Measurements from ENCODE around the gene TMEM263. TPM values are rescaled to one million over a fixed set of nuclear protein-coding genes. Genes with fewer than 3 reads are reported as not detected.

Gene TMEM263
- total RNA-seq (ENCODE audit: unreplicated experiment) = 4.6 TPM
- long read RNA-seq, partial matches to known transcripts = 0 of 2 reads
- long read RNA-seq, other reads (novel, unspliced or antisense) = 1 of 2 reads

DNA sequence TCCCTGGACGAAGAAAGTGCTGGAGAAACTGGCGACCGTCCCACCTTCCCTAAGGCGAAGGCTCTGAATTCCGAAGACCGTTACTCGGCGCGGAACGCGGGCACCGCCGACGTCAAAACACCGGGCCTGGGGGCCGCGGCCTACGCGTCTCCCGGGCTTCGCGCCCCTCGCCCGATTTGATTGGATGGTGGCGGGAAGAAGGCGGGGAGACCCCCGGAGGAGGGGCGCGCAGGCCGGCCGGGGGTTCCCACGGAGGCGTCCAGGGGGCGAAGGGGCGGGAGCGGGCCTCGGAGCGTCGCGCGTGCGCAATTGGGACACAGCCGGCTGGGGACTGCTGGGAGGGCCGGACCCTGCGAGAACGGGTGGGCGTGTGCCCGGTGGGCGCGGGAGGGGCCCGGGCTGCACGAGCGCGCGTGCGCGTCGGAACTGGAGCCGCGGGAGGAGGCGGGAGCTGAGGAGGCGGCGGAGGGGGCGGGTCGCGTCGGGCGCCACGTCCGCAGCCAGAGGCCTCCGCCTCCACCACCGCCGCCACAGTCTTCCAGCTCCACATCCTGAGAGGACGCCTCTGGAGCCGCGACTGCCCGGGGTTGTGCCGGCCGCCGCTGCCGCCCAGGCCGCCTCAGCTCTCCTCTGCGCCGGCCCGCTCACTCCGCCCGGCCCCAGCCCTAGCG lies at the start of gene TMEM263:
TSS of gene TMEM263 (plus strand) at position 531 of the 671 bp plus-strand sequence. CDS start 11,210 bp downstream, outside the sequence.
- H3K27me3 Mint-ChIP-seq (ENCODE audit: unreplicated experiment) = peaks cover 4% of the 10 kb centered on the region
- TF ChIP-seq, protein P1, sequence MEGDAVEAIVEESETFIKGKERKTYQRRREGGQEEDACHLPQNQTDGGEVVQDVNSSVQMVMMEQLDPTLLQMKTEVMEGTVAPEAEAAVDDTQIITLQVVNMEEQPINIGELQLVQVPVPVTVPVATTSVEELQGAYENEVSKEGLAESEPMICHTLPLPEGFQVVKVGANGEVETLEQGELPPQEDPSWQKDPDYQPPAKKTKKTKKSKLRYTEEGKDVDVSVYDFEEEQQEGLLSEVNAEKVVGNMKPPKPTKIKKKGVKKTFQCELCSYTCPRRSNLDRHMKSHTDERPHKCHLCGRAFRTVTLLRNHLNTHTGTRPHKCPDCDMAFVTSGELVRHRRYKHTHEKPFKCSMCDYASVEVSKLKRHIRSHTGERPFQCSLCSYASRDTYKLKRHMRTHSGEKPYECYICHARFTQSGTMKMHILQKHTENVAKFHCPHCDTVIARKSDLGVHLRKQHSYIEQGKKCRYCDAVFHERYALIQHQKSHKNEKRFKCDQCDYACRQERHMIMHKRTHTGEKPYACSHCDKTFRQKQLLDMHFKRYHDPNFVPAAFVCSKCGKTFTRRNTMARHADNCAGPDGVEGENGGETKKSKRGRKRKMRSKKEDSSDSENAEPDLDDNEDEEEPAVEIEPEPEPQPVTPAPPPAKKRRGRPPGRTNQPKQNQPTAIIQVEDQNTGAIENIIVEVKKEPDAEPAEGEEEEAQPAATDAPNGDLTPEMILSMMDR (IDR thresholded peaks at IDR 0.05; ENCODE audit: partially characterized antibody, unreplicated experiment) = no peak
- DNase-seq = peak; percentile 97
- peak within 1 kb of the TSS; percentile 99 for H3K4me3 Mint-ChIP-seq (ENCODE audit: unreplicated experiment)
- H3K36me3 Mint-ChIP-seq (ENCODE audit: unreplicated experiment) = no peaks in the 10 kb centered on the region
- H3K4me1 Mint-ChIP-seq (ENCODE audit: low read depth, unreplicated experiment) = peaks cover 2% of the 10 kb centered on the region
- peaks cover 8% of the 10 kb centered on the region for H3K9me3 Mint-ChIP-seq (ENCODE audit: unreplicated experiment)
- peak within 1 kb of the TSS; percentile 75 for H3K27ac Mint-ChIP-seq (ENCODE audit: unreplicated experiment)

- DNase-seq = no peak
- Mint-ChIP-seq H3K27ac (ENCODE audit: unreplicated experiment) (no peak overlapping the region), H3K27me3 (ENCODE audit: unreplicated experiment) (peaks cover 5% of the 10 kb centered on the region), H3K9me3 (ENCODE audit: unreplicated experiment) (no peaks in the 10 kb centered on the region), H3K4me3 (ENCODE audit: unreplicated experiment) (no peak overlapping the region), H3K36me3 (ENCODE audit: unreplicated experiment) (no peaks in the 10 kb centered on the region), H3K4me1 (ENCODE audit: low read depth, unreplicated experiment) (no peaks in the 10 kb centered on the region)
- TF ChIP-seq, protein P1 (IDR thresholded peaks at IDR 0.05; ENCODE audit: partially characterized antibody, unreplicated experiment) = no peak
These were observed 49.0 kb upstream of the TMEM263 start for GRCh38 chr12:106906715-106907114.

GRCh38 chr12:106907411-106907810 lies 48.3 kb upstream of the TMEM263 start:
- no peak overlapping the region for H3K4me3 Mint-ChIP-seq (ENCODE audit: unreplicated experiment)
- DNase-seq = no peak
- H3K27me3 Mint-ChIP-seq (ENCODE audit: unreplicated experiment) = peaks cover 5% of the 10 kb centered on the region
- TF ChIP-seq, protein P1 (IDR thresholded peaks at IDR 0.05; ENCODE audit: partially characterized antibody, unreplicated experiment) = peak; percentile 7
- no peaks in the 10 kb centered on the region for H3K36me3 Mint-ChIP-seq (ENCODE audit: unreplicated experiment)
- H3K4me1 Mint-ChIP-seq (ENCODE audit: low read depth, unreplicated experiment) = no peaks in the 10 kb centered on the region
- no peak overlapping the region for H3K27ac Mint-ChIP-seq (ENCODE audit: unreplicated experiment)
- H3K9me3 Mint-ChIP-seq (ENCODE audit: unreplicated experiment) = no peaks in the 10 kb centered on the region

DNA sequence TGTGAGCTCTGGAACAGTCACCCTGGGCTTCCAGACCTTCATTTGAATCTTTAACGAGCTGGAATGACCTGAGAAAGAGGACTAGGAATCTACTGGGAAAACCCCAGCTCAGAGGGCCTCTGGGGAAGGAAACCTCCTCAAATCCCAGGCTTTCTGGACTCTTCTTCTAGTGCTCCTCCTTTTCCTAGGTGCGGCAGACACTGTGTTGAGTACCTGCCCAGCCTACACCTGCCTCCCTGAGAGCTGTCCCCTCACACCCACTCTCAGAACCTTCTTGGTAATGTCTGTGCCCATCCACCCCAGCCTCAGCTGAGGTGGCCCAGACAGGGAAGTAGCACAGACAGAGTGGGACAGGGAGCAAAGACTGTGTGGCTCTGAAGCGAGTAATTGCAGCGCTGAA lies 47.9 kb upstream of the TMEM263 start:
- H3K4me3 Mint-ChIP-seq (ENCODE audit: unreplicated experiment) = no peak overlapping the region
- no peaks in the 10 kb centered on the region for H3K9me3 Mint-ChIP-seq (ENCODE audit: unreplicated experiment)
- TF ChIP-seq, protein P1 (IDR thresholded peaks at IDR 0.05; ENCODE audit: partially characterized antibody, unreplicated experiment) = no peak
- no peak for DNase-seq
- no peaks in the 10 kb centered on the region for H3K36me3 Mint-ChIP-seq (ENCODE audit: unreplicated experiment)
- H3K4me1 Mint-ChIP-seq (ENCODE audit: low read depth, unreplicated experiment) = no peaks in the 10 kb centered on the region
- H3K27me3 Mint-ChIP-seq (ENCODE audit: unreplicated experiment) = peaks cover 3% of the 10 kb centered on the region
- no peak overlapping the region for H3K27ac Mint-ChIP-seq (ENCODE audit: unreplicated experiment)

- Mint-ChIP-seq H3K27ac (ENCODE audit: unreplicated experiment) (no peak overlapping the region), H3K4me3 (ENCODE audit: unreplicated experiment) (no peak overlapping the region), H3K4me1 (ENCODE audit: low read depth, unreplicated experiment) (no peaks in the 10 kb centered on the region), H3K36me3 (ENCODE audit: unreplicated experiment) (no peaks in the 10 kb centered on the region), H3K27me3 (ENCODE audit: unreplicated experiment) (peaks cover 3% of the 10 kb centered on the region), H3K9me3 (ENCODE audit: unreplicated experiment) (no peaks in the 10 kb centered on the region)
- TF ChIP-seq, protein P1 (IDR thresholded peaks at IDR 0.05; ENCODE audit: partially characterized antibody, unreplicated experiment) = no peak
- DNase-seq = no peak
These were observed 47.1 kb upstream of the TMEM263 start for GRCh38 chr12:106908561-106908960.

All from glutamatergic neuron (in vitro differentiated cells).